Measurements from ENCODE around the gene PAK5. TPM values are rescaled to one million over a fixed set of nuclear protein-coding genes. Genes with fewer than 3 reads are reported as not detected.

Gene PAK5
- total and polyA plus RNA-seq, 4 donors = 0.02 to 0.17 (median 0.04) TPM; not detected in 1

GRCh38 chr20:9838035-9838377 is 870 bp downstream of the PAK5 start:
- DNase-seq (ENCODE audit: low spot score) = no peak
- peaks cover 0 to 7% (median 3%) of the 10 kb centered on the region in 4 donors for H3K9me3 ChIP-seq (ENCODE audit: control insufficient read depth in 4 of 4, low read length in 3 of 4)
- peaks cover 0 to 3% (median 1%) of the 10 kb centered on the region in 4 donors for H3K27me3 ChIP-seq (ENCODE audit: control insufficient read depth in 4 of 4, insufficient read depth in 4 of 4, low read length in 3 of 4)
- TF ChIP-seq FOXA2 (IDR thresholded peaks at IDR 0.05) (no peak), JUND (IDR thresholded peaks at IDR 0.05) (no peak), HNF4A (conservative IDR thresholded peaks at IDR 0.05) (no peak), HNF4G (IDR thresholded peaks at IDR 0.05) (no peak), EGR1 (IDR thresholded peaks at IDR 0.05; ENCODE audit: low read depth in 2 of 2) (no peak), FOXA1 (IDR thresholded peaks at IDR 0.05) (no peak), ZBTB33 (IDR thresholded peaks at IDR 0.05) (no peak), REST (IDR thresholded peaks at IDR 0.05) (no peak)
- TF ChIP-seq, protein P1, sequence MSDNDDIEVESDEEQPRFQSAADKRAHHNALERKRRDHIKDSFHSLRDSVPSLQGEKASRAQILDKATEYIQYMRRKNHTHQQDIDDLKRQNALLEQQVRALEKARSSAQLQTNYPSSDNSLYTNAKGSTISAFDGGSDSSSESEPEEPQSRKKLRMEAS (IDR thresholded peaks at IDR 0.05) = no peak
- TF ChIP-seq, protein P2, sequence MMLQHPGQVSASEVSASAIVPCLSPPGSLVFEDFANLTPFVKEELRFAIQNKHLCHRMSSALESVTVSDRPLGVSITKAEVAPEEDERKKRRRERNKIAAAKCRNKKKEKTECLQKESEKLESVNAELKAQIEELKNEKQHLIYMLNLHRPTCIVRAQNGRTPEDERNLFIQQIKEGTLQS (IDR thresholded peaks at IDR 0.05) = no peak
- TF ChIP-seq, protein P3, sequence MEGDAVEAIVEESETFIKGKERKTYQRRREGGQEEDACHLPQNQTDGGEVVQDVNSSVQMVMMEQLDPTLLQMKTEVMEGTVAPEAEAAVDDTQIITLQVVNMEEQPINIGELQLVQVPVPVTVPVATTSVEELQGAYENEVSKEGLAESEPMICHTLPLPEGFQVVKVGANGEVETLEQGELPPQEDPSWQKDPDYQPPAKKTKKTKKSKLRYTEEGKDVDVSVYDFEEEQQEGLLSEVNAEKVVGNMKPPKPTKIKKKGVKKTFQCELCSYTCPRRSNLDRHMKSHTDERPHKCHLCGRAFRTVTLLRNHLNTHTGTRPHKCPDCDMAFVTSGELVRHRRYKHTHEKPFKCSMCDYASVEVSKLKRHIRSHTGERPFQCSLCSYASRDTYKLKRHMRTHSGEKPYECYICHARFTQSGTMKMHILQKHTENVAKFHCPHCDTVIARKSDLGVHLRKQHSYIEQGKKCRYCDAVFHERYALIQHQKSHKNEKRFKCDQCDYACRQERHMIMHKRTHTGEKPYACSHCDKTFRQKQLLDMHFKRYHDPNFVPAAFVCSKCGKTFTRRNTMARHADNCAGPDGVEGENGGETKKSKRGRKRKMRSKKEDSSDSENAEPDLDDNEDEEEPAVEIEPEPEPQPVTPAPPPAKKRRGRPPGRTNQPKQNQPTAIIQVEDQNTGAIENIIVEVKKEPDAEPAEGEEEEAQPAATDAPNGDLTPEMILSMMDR (IDR thresholded peaks at IDR 0.05; ENCODE audit: low read depth, low read length, missing input control) = no peak
- H3K9ac ChIP-seq (ENCODE audit: low read depth in 1 of 2, low read length in 2 of 2) = no peak overlapping the region
- H3K4me3 ChIP-seq (ENCODE audit: low read depth in 1 of 3, low read length in 3 of 3) = no peak overlapping the region
- H3K36me3 ChIP-seq (ENCODE audit: control insufficient read depth in 4 of 4, insufficient read depth in 3 of 4, low read depth in 1 of 4, low read length in 3 of 4) = no peaks in the 10 kb centered on the region
- no peak overlapping the region for H3K27ac ChIP-seq (ENCODE audit: low read depth in 1 of 2, low read length in 2 of 2)
- no peaks in the 10 kb centered on the region for H3K4me1 ChIP-seq (ENCODE audit: control insufficient read depth in 4 of 4, insufficient read depth in 4 of 4, low read length in 3 of 4)
- 10% methylated on average over 14 of the region's 14 CpGs for WGBS

DNA sequence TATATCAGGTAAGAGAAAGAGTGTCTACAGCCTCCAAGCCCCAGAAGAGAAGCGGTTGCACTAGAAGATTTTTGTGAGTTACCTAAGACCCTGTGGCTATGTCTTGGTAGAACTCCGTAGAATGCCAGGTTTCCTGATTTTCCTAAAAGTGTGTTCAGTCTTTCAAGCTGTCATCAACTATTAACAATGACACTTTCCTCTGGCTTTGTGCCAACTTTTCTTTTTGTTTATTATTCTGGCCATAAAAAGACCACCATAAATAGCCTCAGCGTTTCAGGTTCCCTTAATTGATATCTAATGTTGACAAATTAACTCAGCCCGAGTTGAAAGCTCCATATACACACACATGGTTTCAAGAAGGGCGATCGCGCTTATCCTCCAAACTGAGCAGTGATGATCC is 1.2 kb downstream of the PAK5 start:
- no peak overlapping the region for H3K9ac ChIP-seq (ENCODE audit: low read depth in 1 of 2, low read length in 2 of 2)
- no peak overlapping the region for H3K4me3 ChIP-seq (ENCODE audit: low read depth in 1 of 3, low read length in 3 of 3)
- peaks cover 0 to 4% (median 3%) of the 10 kb centered on the region in 4 donors for H3K9me3 ChIP-seq (ENCODE audit: control insufficient read depth in 4 of 4, low read length in 3 of 4)
- TF ChIP-seq NR2F2 (IDR thresholded peaks at IDR 0.05) = no peak
- H3K4me1 ChIP-seq (ENCODE audit: control insufficient read depth in 4 of 4, insufficient read depth in 4 of 4, low read length in 3 of 4) = no peaks in the 10 kb centered on the region
- no peak for DNase-seq (ENCODE audit: low spot score)
- H3K36me3 ChIP-seq (ENCODE audit: control insufficient read depth in 4 of 4, insufficient read depth in 3 of 4, low read depth in 1 of 4, low read length in 3 of 4) = no peaks in the 10 kb centered on the region
- peaks cover 0 to 3% (median 1%) of the 10 kb centered on the region in 4 donors for H3K27me3 ChIP-seq (ENCODE audit: control insufficient read depth in 4 of 4, insufficient read depth in 4 of 4, low read length in 3 of 4)
- H3K27ac ChIP-seq (ENCODE audit: low read depth in 1 of 2, low read length in 2 of 2) = no peak overlapping the region
- WGBS = 46% methylated on average over 7 of the region's 7 CpGs
